NCI-H510A treated with DMSO at 0.1 percent for 48 hours (cell line): Measurements from ENCODE around the gene TPR.
"Not testable (repeated sequence)": the region's sequence is repeated elsewhere in the genome, so short reads cannot be mapped to it uniquely, and the experiment has no call there.

ENCODE experiments used
- DNase-seq: peaks from one replicate; lab custom pipeline; 2025; lab: John Stamatoyannopoulos, UW

Gene TPR

GRCh38 chr1:186375152-186375928 lies at the start of gene TPR, which contains the start of gene ODR4:
TSS of gene TPR (minus strand) at chr1:186375253. CDS start at chr1:186375028, 225 bp downstream.
TSS of gene ODR4 (plus strand) at chr1:186375838. CDS start at chr1:186379786, 3,948 bp downstream.
- DNase-seq = peak; percentile 99

- DNase-seq = no peak
Observed at GRCh38 chr1:186424539-186424938, 49.5 kb upstream of the TPR start.

- no peak for DNase-seq
Observed at GRCh38 chr1:186421446-186421845, 46.4 kb upstream of the TPR start.

GRCh38 chr1:186420923-186421322 lies 45.9 kb upstream of the TPR start:
- DNase-seq = no peak

- no peak for DNase-seq
Observed at GRCh38 chr1:186420311-186420710, 45.3 kb upstream of the TPR start.

- peak; percentile 68 for DNase-seq
Observed at GRCh38 chr1:186418503-186418902, 43.5 kb upstream of the TPR start.

- DNase-seq = no peak
Observed at GRCh38 chr1:186413319-186413718, 38.3 kb upstream of the TPR start.

- DNase-seq = no peak
Observed at GRCh38 chr1:186409091-186409490, 34.0 kb upstream of the TPR start.

- DNase-seq = peak; percentile 71
Observed at GRCh38 chr1:186404454-186405051, 29.5 kb upstream of the TPR start.

GRCh38 chr1:186403632-186404031 lies 28.6 kb upstream of the TPR start:
- no peak for DNase-seq

GRCh38 chr1:186401446-186401845 lies 26.4 kb upstream of the TPR start:
- DNase-seq = not testable (repeated sequence)

GRCh38 chr1:186392711-186393110 lies 17.7 kb upstream of the TPR start:
- DNase-seq = not testable (repeated sequence)

- DNase-seq = no peak
Observed at GRCh38 chr1:186391841-186392240, 16.8 kb upstream of the TPR start.

- DNase-seq = no peak
Observed at GRCh38 chr1:186390925-186391324, 15.9 kb upstream of the TPR start.

- no peak for DNase-seq
Observed at GRCh38 chr1:186386725-186387383, 11.8 kb upstream of the TPR start.

GRCh38 chr1:186375929-186376319 lies 871 bp upstream of the TPR start:
- no peak for DNase-seq

GRCh38 chr1:186374303-186375151 lies 526 bp downstream of the TPR start:
- DNase-seq = peak; percentile 52

- not testable (repeated sequence) for DNase-seq
Observed at GRCh38 chr1:186347837-186348691, 27.0 kb downstream of the TPR start.

GRCh38 chr1:186340772-186341171 lies 34.3 kb downstream of the TPR start:
- no peak for DNase-seq

- DNase-seq = no peak
Observed at GRCh38 chr1:186337554-186337953, 37.5 kb downstream of the TPR start.

- no peak for DNase-seq
Observed at GRCh38 chr1:186330758-186331157, 44.3 kb downstream of the TPR start.
